BLaER1 (cell line): ENCODE measurements around the gene THAP3.

Experiments
- H3K27ac ChIP-seq: shearing (Covaris generic); formaldehyde crosslinking; 2 replicates; pipeline ENCODE4 v1.8.1; 2022
- H3K27me3 ChIP-seq: shearing (Covaris generic); formaldehyde crosslinking; 2 replicates; pipeline ENCODE4 v1.8.1; 2022
- H3K36me3 ChIP-seq: shearing (Covaris generic); formaldehyde crosslinking; 2 replicates; pipeline ENCODE4 v1.8.1; 2022
- H3K4me1 ChIP-seq: shearing (Covaris generic); formaldehyde crosslinking; 2 replicates; pipeline ENCODE4 v1.8.1; 2022
- H3K4me2 ChIP-seq: shearing (Covaris generic); formaldehyde crosslinking; 2 replicates; pipeline ENCODE4 v1.8.1; 2022
- H3K4me3 ChIP-seq: shearing (Covaris generic); formaldehyde crosslinking; 2 replicates; pipeline ENCODE4 v1.8.1; 2022
- H3K9ac ChIP-seq: shearing (Covaris generic); formaldehyde crosslinking; 2 replicates; pipeline ENCODE4 v1.8.1; 2022
- H3K9me3 ChIP-seq: shearing (Covaris generic); formaldehyde crosslinking; 2 replicates; pipeline ENCODE4 v1.8.1; 2022
- H4K20me1 ChIP-seq: shearing (Covaris generic); formaldehyde crosslinking; 2 replicates; pipeline ENCODE4 v1.8.1; 2022
- Cebpa-rat ChIP-seq: shearing (Covaris generic); IDR thresholded peaks from 2 replicates; pipeline ENCODE4 v1.8.1; 2022

Gene THAP3

GRCh38 chr1:6624710-6625583 is at the start of gene THAP3:
THAP3 (plus strand) TSS chr1:6624868; CDS start chr1:6625219, 351 bp downstream.
- peak within 1 kb of the TSS; percentile 92 for H3K27ac ChIP-seq
- H3K4me3 ChIP-seq, result peak within 1 kb of the TSS; percentile 83
- H3K9me3 ChIP-seq, result no peaks in the 10 kb centered on the region
- H3K4me1 ChIP-seq, result peaks cover 43% of the 10 kb centered on the region
- TF ChIP-seq Cebpa-rat, result no peak
- H3K27me3 ChIP-seq, result no peaks in the 10 kb centered on the region
- H3K4me2 ChIP-seq, result peak within 1 kb of the TSS; percentile 88
- peaks cover 69% of the 10 kb centered on the region for H3K36me3 ChIP-seq
- H4K20me1 ChIP-seq, result peaks cover 85% of the 10 kb centered on the region
- peak within 1 kb of the TSS; percentile 92 for H3K9ac ChIP-seq

- Histone ChIP-seq H3K9ac (no peak overlapping the region), H3K27me3 (no peaks in the 10 kb centered on the region), H3K27ac (0 out of 2 replicates have a peak overlapping the region, but pooled peaks have one; percentile 1), H3K4me3 (no peak overlapping the region), H3K4me1 (peaks cover 46% of the 10 kb centered on the region), H3K4me2 (peak overlapping the region; percentile 97), H3K36me3 (no peaks in the 10 kb centered on the region), H3K9me3 (no peaks in the 10 kb centered on the region), H4K20me1 (peaks cover 27% of the 10 kb centered on the region)
- TF ChIP-seq Cebpa-rat, result no peak
Measured at GRCh38 chr1:6577831-6578525, 46.7 kb upstream of the THAP3 start.

GRCh38 chr1:6578624-6579373 is 45.9 kb upstream of the THAP3 start:
- peaks cover 28% of the 10 kb centered on the region for H4K20me1 ChIP-seq
- H3K4me3 ChIP-seq, result no peak overlapping the region
- no peaks in the 10 kb centered on the region for H3K36me3 ChIP-seq
- H3K4me2 ChIP-seq, result peak overlapping the region; percentile 97
- TF ChIP-seq Cebpa-rat, result no peak
- H3K9ac ChIP-seq, result peak overlapping the region; percentile 89
- no peaks in the 10 kb centered on the region for H3K27me3 ChIP-seq
- no peaks in the 10 kb centered on the region for H3K9me3 ChIP-seq
- peaks cover 46% of the 10 kb centered on the region for H3K4me1 ChIP-seq
- 0 out of 2 replicates have a peak overlapping the region, but pooled peaks have one; percentile 1 for H3K27ac ChIP-seq

- Histone ChIP-seq H3K9ac (peak within 1 kb of the TSS; percentile 89), H3K9me3 (no peaks in the 10 kb centered on the region), H3K4me1 (peaks cover 49% of the 10 kb centered on the region), H3K27ac (peak within 1 kb of the TSS; percentile 89), H3K4me2 (peak within 1 kb of the TSS; percentile 97), H3K4me3 (peak within 1 kb of the TSS; percentile 92), H3K27me3 (no peaks in the 10 kb centered on the region), H3K36me3 (peaks cover 4% of the 10 kb centered on the region; the same call in 1 of the 2 replicates), H4K20me1 (peaks cover 32% of the 10 kb centered on the region)
- TF ChIP-seq Cebpa-rat, result no peak
Measured at GRCh38 chr1:6579374-6580118, 45.1 kb upstream of the THAP3 start, which contains the start of gene ZBTB48. ZBTB48 (plus strand) TSS chr1:6579994; CDS start chr1:6580610, 616 bp downstream.

GRCh38 chr1:6580119-6580592 is 44.5 kb upstream of the THAP3 start:
- Histone ChIP-seq H3K4me2 (peak overlapping the region; percentile 97), H3K27ac (peak overlapping the region; percentile 89), H3K27me3 (no peaks in the 10 kb centered on the region), H3K36me3 (peaks cover 5% of the 10 kb centered on the region; the same call in 1 of the 2 replicates), H3K9ac (peak overlapping the region; percentile 89), H3K4me1 (peaks cover 55% of the 10 kb centered on the region), H3K4me3 (peak overlapping the region; percentile 92), H3K9me3 (no peaks in the 10 kb centered on the region), H4K20me1 (peaks cover 38% of the 10 kb centered on the region)
- TF ChIP-seq Cebpa-rat, result no peak

GRCh38 chr1:6580593-6581409 is 43.9 kb upstream of the THAP3 start:
- no peaks in the 10 kb centered on the region for H3K27me3 ChIP-seq
- peaks cover 5% of the 10 kb centered on the region; the same call in 1 of the 2 replicates for H3K36me3 ChIP-seq
- H3K9me3 ChIP-seq, result no peaks in the 10 kb centered on the region
- peak overlapping the region; percentile 97 for H3K4me2 ChIP-seq
- no peak for TF ChIP-seq Cebpa-rat
- peak overlapping the region; percentile 89 for H3K27ac ChIP-seq
- peaks cover 62% of the 10 kb centered on the region for H3K4me1 ChIP-seq
- H3K9ac ChIP-seq, result peak overlapping the region; percentile 89
- peaks cover 45% of the 10 kb centered on the region for H4K20me1 ChIP-seq
- H3K4me3 ChIP-seq, result peak overlapping the region; percentile 92

- Histone ChIP-seq H3K27me3 (no peaks in the 10 kb centered on the region), H3K9me3 (no peaks in the 10 kb centered on the region), H3K4me2 (peak overlapping the region; percentile 97), H3K27ac (peak overlapping the region; percentile 89), H3K9ac (peak overlapping the region; percentile 89), H3K4me1 (peaks cover 71% of the 10 kb centered on the region), H4K20me1 (peaks cover 54% of the 10 kb centered on the region), H3K36me3 (peaks cover 12% of the 10 kb centered on the region; the same call in 1 of the 2 replicates), H3K4me3 (peak overlapping the region; percentile 92)
- TF ChIP-seq Cebpa-rat, result no peak
Measured at GRCh38 chr1:6581561-6582305, 42.9 kb upstream of the THAP3 start.
